CD4-positive, alpha-beta T cell treated with Interleukin-1 beta for 1 hour (primary cell): ENCODE results near the gene ZBTB17.
"Not testable (repeated sequence)": the region's sequence is repeated elsewhere in the genome, so short reads cannot be mapped to it uniquely, and the experiment has no call there.

Source experiments
- DNase-seq, 2 donors: peaks; one replicate each; pipeline ENCODE4 v3.0.0-alpha.2; 2020 to 2022

The ZBTB17 gene

DNA sequence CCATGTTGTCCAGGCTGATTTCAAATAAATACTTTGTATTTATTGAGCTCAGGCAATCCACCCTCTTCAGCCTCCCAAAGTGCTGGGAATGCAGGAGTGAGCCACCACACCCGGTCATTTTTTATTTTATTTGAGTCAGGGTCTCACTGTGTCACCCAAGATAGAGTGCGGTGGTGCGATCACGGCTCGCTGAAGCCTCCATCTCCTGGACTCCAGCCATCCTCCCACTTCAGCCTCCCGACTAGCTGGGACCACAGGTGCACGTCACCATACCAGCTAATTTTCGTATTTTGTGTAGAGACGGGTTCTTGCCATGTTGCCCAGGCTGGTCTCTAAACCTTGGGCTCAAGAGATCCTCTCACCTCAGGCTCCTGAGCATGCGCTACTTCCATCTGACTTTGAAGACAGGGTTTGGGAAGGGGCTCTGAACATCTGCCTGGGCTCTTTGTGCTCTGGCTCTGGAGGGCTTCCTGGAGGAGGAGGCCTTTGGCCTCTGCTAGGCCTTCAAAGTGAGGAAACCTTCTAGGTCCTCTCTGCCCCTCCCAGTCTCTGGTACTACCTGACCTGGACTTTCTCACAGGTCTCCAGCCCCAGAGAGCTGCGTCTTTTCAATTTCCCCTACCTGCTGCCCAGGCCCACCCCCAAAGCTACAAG lies 36.2 kb upstream of the ZBTB17 start:
- DNase-seq: no peak

DNA sequence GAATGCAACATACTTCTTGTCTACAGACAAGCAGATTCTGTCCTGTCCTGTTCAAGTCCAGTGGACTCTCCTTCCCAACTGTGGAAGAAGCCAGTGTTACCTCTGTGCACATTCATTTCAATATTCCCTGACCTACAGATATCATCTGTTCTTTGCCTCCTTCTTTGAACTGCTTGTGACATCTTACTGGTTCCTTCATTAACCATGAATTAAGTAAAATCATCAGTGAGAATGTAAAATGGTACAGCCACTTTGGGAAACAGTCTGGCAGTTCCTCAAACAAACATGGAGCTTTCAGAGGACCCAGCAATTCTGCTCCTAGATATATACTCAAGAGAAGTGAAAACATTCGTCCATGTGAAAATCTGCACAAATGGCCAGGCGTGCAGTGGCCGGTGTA lies 34.9 kb upstream of the ZBTB17 start:
- DNase-seq: no peak

- DNase-seq: no peak
Observed at GRCh38 chr1:16009678-16010077, 33.8 kb upstream of the ZBTB17 start.

DNA sequence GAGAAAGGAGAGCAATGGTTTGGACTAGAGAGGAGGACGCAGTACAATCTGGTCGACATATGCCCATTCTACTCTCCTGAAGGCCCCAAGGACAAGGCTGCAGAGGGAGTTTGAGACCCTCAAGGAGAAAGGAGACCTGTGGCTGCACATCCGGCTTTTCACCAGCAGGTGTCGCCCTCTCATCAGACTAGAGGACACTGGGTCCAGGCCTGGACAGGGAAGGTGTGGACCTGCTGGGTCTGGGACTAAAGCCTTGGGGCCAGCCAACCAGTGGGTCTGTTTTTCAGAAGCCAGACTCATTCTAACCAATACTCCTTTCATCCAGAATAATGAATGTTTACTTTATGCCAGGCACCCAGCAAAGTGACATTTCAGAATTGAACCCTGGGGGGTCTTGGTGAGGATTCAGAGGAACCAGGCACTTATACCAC lies 33.1 kb upstream of the ZBTB17 start:
- DNase-seq: peak; percentile 64 to 70

DNA sequence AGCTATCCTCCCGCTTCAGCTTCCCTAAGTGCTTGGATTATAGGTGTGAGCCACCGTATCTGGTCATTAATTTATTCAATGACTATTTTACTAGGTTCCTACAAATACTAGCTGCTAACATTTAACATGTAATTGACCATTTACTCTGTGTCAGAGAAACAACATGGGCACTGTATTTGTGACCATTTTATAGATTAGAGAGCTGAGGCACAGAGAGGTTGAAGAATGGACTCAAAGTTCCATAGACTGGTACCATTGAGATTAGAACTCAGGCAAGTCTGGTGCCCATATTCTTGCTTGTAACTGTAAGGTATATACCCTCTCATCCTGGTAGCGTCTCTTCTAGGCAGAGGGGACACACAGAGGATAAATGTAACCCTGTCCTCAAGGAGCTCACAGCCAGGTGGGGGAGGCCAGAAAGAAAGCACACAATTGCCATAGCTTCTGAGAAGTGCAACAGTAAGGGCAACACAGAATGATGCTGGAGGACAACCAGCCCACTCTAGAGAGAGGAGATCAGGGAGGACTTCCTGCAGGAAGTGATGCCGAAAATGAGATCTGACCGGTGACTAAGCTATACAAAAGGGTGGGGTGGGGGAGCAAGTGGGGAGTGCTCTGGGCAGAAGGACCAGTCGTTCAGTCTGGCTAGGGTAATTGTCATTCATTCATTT lies 31.9 kb upstream of the ZBTB17 start:
- no peak for DNase-seq

DNA sequence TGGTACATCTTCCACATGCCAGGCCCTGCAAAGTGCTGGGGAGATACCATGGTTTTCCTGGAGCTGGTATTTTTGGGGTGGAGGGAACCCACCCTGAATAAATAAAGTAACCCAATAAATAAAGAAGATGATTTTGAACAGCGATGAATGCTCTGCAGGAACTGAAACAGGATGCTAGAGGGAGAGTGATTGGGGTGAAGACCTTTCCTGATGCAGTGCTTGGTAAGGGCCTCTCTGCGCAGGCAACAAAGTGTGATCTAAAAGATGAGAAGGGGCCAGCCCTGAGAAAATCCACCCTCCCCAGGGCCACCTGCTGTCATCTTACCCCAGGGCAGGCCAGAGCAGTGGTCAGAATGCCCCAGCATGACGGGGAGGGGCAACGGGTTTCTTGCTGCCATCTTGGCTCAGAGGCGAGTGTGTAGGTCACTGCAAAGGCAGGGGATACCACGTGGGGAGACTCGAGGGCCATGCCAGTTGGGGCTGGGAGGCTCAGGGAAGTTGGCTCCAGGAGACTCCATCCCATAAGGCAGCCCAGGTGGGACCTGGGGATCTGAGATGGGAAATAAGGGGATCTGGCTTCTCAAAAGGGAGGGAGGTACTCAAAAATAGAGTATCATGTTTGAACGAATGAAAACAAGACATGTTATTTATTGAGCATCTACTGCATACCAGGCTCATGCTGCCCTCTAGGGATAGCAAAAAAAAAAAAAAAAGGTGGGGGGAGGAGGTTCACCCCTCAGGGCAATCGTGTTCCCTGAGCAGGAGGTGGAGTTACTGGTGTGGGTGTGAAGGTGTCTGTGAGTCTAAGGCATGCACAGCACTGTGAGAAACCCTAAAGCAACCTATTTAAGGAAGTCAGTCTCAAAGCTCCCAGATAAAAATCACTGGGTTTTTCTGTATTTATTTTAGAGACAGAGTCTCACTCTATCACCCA lies 30.9 kb upstream of the ZBTB17 start:
- DNase-seq: no peak

DNA sequence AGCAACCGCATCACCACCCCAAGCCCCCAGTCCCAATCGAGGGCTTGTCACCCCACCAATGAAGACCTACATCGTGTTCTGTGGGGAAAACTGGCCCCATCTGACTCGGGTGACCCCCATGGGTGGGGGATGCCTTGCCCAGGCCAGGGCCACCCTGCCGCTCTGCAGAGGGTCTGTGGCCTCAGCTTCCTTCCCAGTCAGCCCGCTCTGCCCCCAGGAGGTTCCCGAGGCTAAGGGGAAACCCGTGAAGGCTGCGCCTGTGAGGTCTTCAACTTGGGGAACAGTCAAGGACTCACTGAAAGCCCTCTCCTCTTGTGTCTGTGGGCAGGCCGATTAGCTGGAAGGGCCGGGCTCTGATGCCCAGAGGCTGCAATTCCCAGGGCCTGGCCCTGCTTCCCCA lies 30.1 kb upstream of the ZBTB17 start:
- no peak for DNase-seq

GRCh38 chr1:16005597-16005996 lies 29.7 kb upstream of the ZBTB17 start:
- DNase-seq: no peak

- DNase-seq: not testable (repeated sequence)
Observed at GRCh38 chr1:16001274-16001673, 25.4 kb upstream of the ZBTB17 start.

- DNase-seq: no peak
Observed at GRCh38 chr1:15998929-15999328, 23.0 kb upstream of the ZBTB17 start.

DNA sequence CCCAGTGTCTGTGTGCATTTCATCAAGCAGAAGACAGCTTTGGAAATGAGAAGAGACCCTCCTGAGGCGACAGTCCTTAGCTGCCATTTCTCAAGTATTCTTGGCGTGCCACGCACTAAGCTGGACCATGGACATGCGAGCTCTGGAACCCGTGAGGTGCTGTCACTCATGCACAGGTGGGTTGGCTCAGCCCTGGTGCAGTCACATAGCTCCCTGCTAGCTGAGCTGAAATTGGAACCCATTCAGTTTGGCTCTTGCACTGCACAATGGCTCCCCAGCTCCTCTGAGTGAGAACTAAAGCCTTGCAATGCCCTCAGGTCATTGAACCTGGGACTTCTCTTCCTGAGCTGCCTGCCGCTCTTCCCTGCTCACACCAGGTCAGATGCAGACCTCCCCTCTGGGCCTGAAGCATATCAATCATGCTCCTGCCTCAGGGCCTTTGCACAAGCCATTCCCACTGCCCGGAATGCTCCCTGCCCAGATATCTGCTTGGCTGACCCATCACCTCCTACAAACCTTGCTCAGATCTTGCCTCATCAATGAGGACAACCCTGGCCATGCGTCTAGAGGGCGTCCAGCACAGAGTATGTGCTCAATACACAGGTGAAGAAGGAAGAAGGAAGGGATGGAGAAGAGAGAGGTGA lies 21.9 kb upstream of the ZBTB17 start:
- no peak for DNase-seq

DNA sequence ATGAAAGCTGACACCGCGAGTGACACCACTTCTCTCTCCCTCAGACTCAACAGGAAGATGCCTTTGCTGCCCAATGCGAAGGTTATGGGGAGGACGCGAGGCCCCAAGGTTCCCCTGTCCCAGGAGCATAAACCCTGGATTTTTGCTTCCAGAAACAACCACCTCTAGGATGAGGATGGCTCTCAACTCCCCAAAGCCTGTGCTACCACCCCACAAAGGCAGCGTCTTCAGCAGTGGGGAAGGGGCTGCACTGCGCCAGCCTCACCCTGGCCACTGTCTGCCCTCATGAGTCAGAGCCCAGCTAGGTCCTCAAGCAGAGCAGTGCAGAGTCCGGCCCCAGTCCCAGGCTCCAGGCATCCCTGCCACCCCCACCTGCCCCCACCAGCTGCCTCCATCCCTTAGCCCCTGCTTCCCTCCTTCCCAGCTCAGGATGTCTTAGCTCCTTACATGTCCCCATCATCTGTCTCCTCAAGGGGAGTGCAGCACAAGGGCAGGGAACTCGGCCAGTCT lies 21.2 kb upstream of the ZBTB17 start:
- no peak for DNase-seq

DNA sequence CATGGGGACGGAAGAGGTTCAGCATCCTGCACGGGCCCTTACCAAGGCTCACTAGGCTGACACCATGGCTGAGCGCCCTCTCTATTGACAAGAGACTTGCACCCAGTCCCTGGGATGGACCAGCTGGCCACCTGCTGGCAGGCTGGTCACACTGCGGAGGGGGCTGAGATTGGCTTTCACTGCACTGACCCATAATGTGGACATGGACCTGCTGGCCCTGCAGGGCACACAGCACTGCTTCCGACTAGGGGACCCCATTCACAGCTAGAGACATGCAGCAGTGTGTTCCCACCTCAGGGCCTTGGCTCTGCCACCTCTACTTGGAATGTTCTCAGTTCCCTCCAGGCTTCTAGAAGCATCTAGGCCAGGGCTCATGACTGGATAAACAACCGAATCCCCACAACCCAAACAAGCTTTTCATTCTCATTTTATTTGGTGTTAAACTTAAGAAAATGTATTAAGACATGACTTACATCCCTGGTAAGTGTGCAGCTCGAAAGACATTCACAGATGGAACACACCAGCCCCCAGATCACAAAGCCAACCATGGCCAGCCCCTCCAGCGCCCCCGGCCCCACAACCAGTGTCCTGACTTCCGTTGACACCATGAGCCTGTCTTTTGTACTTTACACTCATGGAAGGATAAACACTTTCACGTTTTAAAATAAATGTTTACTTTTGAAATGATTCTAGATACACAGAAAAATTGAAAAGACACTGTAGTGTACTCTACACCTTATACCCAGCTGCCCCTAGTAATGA lies 18.9 kb upstream of the ZBTB17 start:
- peak; percentile 46 to 47 for DNase-seq

- DNase-seq: no peak
Observed at GRCh38 chr1:15994081-15994480, 18.2 kb upstream of the ZBTB17 start.

DNA sequence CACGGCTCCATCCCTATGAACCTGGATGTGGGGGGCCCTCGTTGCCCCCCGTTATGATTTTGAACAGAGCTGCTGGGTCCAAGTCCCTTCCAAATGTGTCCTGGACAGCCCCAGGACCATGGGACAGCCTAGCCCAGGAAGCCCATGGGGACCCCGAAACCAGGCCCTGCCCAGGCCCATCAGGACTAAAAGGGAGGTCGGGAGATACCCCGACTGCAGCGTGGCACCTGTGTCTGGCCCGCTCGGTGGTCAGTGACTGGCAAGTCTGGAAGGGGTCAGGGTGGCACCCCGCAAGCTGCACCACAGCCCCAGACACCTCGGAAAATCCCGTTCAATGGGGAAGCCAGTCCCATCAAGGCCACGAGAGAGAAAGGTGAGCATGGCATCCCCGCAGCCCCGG lies 17.8 kb upstream of the ZBTB17 start:
- DNase-seq: no peak

GRCh38 chr1:15992582-15993500 lies 16.9 kb upstream of the ZBTB17 start:
- no peak for DNase-seq

DNA sequence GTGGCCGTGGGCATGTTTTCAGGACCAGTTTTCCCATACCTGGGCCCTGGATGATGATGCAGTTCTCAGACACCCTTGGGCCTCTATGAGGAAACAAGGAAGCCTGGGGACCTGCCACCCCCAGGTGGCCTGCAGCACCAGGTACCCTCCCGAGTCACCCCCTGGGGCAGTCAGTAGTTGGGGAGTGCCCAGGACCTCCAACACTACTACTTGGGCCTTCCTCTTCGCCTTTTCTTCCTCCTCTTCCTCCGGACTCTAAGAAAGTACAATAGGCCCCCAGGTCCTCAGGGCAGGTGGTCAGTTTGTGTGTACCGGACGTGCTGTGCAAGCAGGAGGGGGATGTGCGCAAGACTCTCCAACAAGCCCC lies 16.3 kb upstream of the ZBTB17 start:
- no peak for DNase-seq

- DNase-seq: no peak
Observed at GRCh38 chr1:15991427-15992186, 15.7 kb upstream of the ZBTB17 start.

DNA sequence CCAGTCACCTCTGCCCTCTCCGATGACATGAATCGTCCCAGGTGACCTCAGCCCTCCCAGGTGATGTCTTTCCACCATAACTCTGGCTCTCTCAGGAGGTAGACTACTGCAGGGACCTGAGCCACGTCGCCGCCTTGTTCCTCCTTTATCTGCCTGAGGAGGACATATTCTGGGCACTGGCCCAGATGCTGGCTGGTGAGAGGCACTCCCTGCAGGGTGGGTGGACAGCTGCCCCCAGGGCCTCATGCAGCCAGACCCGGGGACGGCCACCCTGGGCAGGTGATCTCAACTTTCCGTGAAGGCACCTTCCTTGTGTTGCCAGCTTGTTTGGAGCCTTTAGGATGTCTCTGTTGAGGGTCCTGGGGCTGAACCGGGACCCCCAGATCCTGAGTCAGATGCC lies 13.9 kb upstream of the ZBTB17 start:
- DNase-seq: no peak
